ENCODE results near the gene DHX32.
A peak's percentile ranks its signal among the peaks of the same experiment; 100 is the strongest.
"Not testable (repeated sequence)": the region's sequence is repeated elsewhere in the genome, so short reads cannot be mapped to it uniquely, and the experiment has no call there.

The DHX32 gene

GRCh38 chr10:125895130-125896087, 14.3 kb upstream of the DHX32 start:
- DNase-seq (ENCODE audit: low read depth) = not testable (repeated sequence)

GRCh38 chr10:125894176-125894575, 13.1 kb upstream of the DHX32 start:
- DNase-seq (ENCODE audit: low read depth) = not testable (repeated sequence)

GRCh38 chr10:125892402-125892801, 11.3 kb upstream of the DHX32 start:
- DNase-seq (ENCODE audit: low read depth) = not testable (repeated sequence)

GRCh38 chr10:125889441-125889840, 8.3 kb upstream of the DHX32 start:
- not testable (repeated sequence) for DNase-seq (ENCODE audit: low read depth)

GRCh38 chr10:125886914-125887512, 5.9 kb upstream of the DHX32 start:
- no peak for DNase-seq (ENCODE audit: low read depth)

- no peak for DNase-seq (ENCODE audit: low read depth)
Observed at GRCh38 chr10:125883211-125883610, 2.1 kb upstream of the DHX32 start.

- DNase-seq (ENCODE audit: low read depth) = no peak
Observed at GRCh38 chr10:125882596-125882995, 1.5 kb upstream of the DHX32 start.

- no peak for DNase-seq (ENCODE audit: low read depth)
Observed at GRCh38 chr10:125880719-125881118, 373 bp downstream of the DHX32 start.

- peak; percentile 71 for DNase-seq (ENCODE audit: low read depth)
Observed at GRCh38 chr10:125878957-125879835, 1.9 kb downstream of the DHX32 start.

- DNase-seq (ENCODE audit: low read depth) = no peak
Observed at GRCh38 chr10:125871338-125871737, 9.8 kb downstream of the DHX32 start.

- DNase-seq (ENCODE audit: low read depth) = peak; percentile 10
Observed at GRCh38 chr10:125868372-125868975, 12.6 kb downstream of the DHX32 start.

- no peak for DNase-seq (ENCODE audit: low read depth)
Observed at GRCh38 chr10:125866421-125867029, 14.6 kb downstream of the DHX32 start.

GRCh38 chr10:125865120-125865519, 16.0 kb downstream of the DHX32 start:
- no peak for DNase-seq (ENCODE audit: low read depth)

GRCh38 chr10:125859128-125859817, 21.8 kb downstream of the DHX32 start:
- no peak for DNase-seq (ENCODE audit: low read depth)

GRCh38 chr10:125857185-125857760, 23.8 kb downstream of the DHX32 start:
- no peak for DNase-seq (ENCODE audit: low read depth)

- DNase-seq (ENCODE audit: low read depth) = no peak
Observed at GRCh38 chr10:125852487-125852886, 28.6 kb downstream of the DHX32 start.

- no peak for DNase-seq (ENCODE audit: low read depth)
Observed at GRCh38 chr10:125850766-125851731, 30.0 kb downstream of the DHX32 start.

- DNase-seq (ENCODE audit: low read depth) = no peak
Observed at GRCh38 chr10:125849448-125849847, 31.6 kb downstream of the DHX32 start.

- no peak for DNase-seq (ENCODE audit: low read depth)
Observed at GRCh38 chr10:125848857-125849256, 32.2 kb downstream of the DHX32 start.

Data from HS-5 (cell line).